GM19025 (cell line): ENCODE data around the gene STOM.

Experiments
- ATAC-seq: cut with Tn5 transposase; IDR thresholded peaks from one replicate; pipeline ENCODE4 v1.9.1; 2021; ENCODE audit warnings: mild to moderate bottlenecking, low read depth, moderate library complexity; ENCODE audit not compliant: unreplicated experiment

STOM gene

DNA sequence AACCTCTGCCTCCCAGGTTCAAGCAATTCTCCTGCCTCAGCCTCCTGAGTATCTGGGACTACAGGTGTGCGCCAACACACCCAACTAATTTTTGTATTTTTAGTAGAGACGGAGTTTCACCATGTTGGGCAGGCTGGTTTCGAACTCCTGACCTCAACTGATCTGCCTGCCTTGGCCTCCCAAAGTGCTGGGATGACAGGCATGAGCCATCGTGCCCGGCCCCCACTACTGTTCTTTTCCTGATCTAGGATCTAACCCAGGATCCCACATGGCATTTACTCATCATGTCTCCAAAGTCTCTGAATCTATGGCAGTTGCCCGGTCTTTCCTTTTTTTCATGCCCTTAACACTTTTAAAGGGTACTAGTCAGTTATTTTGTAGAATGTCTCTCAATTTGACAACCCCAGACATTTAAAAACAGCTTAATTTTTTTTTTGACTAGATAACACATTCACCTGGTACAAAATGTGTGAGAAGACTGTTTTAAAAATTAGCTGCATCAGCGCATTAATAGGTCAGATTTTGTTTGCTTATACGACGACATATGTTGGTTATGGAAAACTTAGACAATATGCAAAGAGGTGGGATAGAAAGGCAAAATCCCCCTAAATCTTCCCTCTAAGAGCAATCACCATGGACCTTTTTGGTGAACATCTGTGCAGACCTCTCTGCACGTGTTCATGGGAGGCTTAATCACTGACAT, 46.5 kb downstream of the STOM start:
- ATAC-seq, result no peak

DNA sequence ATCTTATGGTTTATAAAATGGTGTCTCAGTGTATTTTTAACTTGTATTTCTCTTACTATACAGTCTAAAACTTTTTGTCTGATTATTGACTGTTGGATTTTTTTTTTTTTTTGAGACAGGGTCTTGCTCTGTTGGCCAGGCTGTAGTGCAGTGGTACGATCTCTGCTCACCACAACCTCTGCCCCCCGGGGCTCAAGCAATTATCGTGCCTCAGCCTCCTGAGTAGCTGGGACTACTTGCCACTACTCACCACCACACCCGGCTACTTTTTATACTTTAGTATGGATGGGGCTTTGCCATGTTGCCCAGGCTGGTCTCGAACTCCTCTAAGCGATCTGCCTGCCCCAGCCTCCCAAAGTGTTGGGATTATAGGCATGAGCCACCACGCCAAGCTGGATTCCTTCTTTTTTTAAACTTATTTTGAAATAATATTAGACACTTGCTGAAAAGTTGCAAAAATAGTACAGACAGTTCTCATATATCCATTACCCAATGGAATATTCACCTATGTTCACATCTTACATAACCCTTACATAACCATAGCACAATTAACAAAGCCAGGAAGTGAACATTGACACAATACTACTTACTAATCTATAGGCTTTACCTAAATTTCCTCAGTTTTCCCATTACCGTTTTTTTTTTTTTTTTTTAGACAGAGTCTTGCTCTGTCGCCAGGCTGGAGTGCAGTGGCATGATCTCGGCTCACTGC, 47.2 kb downstream of the STOM start:
- ATAC-seq, result no peak

DNA sequence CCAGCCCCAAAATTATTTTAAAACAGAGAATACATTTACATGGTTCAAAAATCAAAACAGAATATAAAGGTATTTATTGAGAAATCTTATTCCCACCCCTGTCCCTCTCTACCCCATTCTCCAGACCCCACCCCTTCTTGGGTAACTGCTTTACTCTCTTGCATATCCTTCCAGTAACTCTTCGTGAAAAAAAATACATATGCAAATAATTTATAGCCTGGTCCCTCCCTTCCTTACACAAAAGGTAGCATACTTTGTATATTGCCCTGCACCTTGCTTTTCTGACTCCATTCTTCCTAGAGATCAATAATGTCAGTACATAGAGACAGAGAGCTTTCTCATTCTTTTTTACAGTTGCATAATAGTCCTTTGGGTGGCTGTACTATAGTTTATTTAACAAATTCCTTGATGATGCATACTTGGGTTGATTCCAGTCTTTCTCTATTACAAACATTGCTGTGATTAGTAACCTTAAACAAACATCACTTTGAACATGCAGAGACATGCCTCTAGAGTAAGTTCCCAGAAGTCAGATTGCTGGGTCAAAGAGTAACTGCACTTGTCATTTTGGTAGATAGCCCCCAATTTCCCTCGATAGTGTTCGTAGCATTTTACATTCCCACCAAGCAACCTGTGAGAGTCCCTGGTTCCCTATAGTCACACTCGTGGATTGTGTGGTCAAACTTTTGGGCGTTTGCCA, 47.9 kb downstream of the STOM start:
- ATAC-seq, result no peak

DNA sequence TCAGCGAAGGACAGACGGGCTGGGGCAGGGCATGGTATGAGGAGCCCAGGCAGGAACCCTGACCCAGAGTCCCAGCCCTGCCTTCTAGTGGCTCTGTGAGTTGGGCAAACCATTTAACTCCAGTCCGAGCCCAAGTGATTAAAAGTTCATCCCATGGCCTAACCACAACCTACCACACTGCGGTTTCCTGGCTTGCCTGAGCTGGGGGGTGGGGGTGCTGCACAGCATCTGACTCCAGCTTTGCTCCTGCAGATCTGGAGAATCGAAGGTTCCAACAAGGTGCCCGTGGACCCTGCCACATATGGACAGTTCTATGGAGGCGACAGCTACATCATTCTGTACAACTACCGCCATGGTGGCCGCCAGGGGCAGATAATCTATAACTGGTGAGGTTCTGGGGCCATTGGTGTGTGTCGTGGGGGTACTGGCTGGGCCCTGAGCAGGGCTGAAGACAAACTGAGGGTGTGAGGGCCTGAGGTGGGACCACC, 49.0 kb downstream of the STOM start:
- ATAC-seq, result no peak

DNA sequence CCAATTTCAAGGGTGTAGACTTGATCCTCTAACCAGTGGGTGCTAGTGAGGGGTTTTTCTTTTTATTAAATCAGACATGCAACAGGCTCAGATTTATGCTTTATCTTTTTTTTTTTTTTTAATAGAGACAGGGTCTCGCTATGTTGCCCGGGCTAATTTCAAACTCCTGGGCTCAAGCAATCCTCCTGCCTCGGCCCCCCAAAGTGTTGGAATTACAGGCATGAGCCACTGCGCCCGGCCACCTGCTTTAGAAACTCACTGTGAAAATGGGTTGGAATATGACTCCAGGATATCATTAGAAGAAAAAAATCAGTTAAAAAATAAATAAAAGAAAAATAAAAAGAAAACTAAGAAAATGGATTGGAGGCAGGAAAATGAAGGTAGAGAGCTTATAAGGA, 50.7 kb downstream of the STOM start:
- ATAC-seq, result no peak

DNA sequence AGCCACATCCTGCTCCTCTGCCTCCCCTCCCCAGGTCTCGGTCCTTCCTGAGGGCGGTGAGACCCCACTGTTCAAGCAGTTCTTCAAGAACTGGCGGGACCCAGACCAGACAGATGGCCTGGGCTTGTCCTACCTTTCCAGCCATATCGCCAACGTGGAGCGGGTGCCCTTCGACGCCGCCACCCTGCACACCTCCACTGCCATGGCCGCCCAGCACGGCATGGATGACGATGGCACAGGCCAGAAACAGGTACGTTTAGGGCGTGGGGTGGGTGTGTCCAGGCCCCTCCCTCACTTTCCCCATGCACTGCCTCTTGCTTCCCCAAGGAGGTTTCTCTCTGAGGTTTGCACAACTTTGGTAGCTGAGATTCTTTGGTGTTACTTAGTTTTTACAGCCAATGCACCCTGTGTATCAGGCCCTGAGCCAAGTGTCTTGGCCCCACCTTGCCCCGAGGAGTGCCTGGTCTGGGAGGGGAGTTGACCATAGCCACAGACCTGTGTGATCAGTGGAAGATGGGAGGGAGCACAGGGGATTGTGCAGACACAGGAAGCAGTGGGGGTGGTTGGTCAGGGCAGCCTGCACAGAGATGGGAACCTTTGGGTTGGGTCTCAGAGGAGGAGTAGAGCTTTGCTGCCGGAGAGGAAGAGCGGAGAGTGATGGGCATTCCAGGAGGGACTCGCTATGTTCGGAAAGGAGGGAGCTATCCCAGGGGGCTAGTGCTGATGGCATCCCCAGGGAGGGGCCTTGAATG, 51.2 kb downstream of the STOM start:
- ATAC-seq, result no peak

DNA sequence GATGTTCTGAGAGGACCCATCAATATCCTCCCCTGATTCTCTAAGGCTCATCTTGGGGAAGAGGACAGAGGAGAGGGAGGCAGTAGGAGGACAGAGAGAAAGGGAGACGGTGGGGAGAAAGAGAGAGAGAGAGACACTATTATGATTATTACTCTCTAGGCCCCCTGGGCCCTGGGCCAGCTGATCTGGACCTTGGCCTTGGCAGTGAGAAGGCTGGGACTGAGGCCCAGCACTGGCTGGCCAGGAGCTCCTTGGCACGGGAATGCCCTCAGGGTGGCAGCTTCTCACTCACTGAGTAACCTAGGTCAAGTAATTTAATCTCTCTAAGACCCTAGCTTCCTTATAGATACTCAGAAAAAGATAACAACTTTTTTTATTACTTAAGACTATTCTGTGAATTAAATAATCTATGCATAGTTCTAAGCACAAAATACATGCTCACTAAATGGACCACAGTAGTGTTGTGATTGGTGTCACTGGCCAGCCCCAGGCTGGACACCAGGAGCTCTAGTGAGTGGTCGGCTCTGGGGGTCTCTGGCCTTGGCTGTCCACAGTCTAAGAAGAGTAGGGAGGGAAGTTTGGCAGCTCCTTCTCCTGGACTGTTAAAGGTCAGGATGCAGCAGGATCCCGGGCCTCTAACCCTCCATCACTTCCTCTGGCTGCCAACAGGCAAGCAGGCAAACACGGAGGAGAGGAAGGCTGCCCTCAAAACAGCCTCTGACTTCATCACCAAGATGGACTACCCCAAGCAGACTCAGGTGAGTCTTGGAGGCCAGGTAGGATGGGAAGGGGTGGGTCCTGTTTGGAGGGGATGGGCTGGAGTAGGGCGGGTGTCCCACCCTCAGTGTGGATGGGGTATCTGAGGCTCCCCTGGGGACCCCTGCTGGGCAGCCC, 52.1 kb downstream of the STOM start:
- ATAC-seq, result no peak

DNA sequence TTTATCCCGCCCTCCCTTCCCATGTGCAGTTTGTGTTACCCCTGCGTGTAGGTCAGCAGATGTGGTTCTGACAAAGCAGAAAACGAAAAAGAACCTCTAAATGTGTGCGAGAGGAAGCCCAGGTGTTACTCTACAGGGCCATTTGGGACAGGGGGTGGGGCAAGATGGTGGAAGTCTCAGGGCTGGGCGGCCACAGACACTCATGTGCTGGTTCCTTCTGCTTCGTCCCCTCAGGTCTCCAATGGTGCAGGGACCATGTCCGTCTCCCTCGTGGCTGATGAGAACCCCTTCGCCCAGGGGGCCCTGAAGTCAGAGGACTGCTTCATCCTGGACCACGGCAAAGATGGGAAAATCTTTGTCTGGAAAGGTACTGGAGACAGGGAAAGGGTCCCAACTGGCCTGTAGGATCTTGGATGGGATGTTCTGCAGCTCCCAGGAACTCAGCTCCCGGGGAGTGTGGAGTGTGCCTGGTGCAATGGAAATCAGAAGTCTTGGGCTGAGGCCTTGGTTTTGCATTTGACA, 53.1 kb downstream of the STOM start:
- ATAC-seq, result no peak

DNA sequence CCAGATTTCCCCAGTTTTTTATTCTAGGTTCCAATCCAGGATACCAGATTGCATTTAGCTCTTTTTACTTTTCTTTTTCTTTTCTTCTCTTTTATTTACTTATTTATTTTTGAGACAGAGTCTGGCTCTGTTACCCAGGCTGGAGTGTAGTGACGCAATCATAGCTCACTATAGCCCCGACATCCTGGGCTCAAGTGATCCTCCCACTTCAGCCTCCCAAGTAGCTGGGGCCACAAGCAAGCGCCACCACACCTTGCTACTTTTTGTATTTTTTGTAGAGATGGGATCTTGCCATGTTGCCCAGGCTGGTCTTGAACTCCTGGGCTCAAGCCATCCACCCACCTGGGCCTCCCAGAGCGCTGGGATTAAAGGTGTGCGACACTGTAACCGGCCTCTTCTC, 53.7 kb downstream of the STOM start:
- ATAC-seq, result no peak

DNA sequence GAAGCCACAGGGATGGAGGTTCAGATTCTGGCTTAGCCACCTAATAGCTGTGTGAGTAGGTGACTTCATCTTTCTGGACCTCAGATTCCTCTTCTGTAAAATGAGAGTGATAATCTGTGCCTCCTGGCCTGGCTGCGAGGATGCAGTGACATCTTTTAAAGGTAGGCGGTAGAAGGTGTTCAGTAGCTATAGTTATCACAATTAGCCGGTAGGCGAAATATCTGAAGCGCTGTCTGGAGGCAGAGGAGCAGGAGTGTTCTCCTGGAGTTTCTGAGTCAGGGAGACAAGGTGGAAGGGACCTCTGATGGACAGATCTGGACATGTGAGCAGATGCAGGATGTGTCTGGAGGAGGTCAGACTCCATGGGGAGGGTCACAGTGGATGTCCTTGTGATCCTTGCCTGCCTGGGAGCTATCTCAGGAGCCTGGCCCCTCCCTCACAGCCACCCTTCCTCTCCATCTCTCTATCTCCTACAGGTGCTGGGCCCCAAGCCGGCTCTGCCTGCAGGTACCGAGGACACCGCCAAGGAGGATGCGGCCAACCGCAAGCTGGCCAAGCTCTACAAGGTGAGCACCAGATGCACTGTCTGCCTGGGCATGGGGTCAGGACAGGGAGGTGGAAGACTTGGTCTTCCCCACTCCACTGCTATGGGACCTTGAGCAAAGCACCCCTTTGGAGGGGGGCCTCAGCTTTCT, 56.4 kb downstream of the STOM start:
- no peak for ATAC-seq

DNA sequence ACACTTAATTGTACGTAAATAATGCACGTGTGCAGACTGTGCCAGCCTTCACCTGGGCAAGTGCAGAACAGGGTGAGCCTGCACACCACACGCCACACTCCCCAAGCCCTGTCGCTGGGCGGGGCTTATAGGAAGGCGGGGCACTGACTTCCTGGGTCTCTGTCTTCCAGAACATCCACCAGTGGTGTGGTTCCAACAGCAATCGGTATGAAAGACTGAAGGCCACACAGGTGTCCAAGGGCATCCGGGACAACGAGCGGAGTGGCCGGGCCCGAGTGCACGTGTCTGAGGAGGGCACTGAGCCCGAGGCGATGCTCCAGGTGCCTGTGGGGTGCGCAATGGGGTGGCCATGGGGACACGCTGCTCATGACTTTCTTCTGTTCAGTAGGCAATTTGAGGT, 57.9 kb downstream of the STOM start:
- ATAC-seq, result no peak

DNA sequence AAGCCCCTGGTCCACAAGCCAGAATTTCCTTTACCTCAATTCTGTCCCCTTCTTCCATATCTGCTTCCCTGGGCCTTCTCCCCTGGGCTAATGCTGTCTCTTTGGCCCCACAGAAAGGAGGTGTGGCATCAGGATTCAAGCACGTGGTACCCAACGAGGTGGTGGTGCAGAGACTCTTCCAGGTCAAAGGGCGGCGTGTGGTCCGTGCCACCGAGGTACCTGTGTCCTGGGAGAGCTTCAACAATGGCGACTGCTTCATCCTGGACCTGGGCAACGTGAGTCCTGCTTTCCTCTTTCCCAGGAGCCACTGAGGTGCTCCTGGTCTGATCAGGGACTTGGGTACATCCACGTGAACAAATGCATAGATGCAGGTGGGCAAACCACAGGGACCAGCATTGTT, 59.5 kb downstream of the STOM start:
- ATAC-seq, result no peak

DNA sequence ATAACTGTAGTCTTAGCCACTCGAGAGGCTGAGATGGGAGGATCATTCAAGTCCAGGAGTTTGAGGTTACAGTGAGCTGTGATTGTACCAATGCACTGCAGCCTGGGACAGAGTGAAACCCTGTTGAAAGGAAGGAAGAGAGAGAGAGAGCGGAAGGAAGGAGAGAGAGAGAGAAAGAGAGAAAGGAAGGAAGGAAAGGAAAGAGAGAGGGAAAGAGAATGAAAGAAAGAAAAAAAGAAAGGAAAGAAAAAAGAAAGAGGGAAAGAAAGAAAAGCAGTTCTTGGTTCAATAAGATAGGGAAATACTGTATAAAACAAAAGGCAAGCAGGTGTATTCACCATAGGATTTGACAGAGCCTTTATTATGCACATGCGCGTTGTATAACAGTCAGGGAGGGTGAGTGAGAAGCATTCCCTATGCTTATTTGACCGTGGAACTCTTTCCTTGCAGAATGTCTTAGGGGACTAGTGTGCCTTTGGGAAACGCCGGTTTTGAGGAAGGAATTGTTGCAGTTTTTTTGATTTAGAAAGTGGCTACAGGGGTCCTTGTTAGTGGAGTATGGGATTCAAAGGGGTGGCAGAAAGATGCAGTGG, 60.1 kb downstream of the STOM start:
- ATAC-seq, result no peak

DNA sequence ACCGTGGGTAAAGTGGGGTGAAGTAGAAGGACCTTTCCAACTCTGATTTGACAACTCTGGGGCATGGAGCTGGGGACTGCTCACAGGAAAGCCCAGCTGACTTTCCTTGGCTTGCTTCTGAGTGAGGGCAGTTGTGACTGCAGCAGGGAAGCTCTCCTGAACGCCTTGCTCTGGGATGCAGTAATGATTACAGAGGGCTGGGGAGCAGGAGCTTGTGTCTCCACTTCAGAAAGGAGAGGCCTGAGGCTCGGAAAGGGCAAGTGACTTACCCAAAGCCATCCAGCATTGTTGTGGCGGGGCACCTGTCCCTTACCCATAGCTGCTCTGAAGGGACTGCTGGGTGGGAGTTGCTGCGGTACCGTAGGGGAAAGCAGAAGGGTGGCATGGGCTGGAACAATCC, 60.9 kb downstream of the STOM start:
- ATAC-seq, result no peak

DNA sequence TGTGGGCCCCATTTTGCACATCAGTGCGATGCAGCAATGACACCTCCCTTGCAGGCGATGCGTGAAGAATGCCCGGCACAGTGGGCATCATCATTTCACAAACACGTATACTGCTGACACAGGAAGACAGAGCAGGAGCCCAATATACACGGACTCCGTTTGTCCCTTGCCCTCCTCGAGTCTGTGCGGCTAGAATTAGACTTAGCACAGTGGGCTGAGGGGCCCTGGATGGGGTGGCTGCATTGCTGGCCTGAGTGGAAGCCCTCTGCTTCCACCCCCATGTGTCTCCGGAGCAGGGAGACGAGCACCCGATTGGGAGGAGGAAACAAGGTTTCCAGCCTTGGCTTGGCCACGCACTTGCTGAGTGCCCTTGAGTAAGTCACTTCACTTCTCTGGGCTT, 61.3 kb downstream of the STOM start:
- no peak for ATAC-seq

DNA sequence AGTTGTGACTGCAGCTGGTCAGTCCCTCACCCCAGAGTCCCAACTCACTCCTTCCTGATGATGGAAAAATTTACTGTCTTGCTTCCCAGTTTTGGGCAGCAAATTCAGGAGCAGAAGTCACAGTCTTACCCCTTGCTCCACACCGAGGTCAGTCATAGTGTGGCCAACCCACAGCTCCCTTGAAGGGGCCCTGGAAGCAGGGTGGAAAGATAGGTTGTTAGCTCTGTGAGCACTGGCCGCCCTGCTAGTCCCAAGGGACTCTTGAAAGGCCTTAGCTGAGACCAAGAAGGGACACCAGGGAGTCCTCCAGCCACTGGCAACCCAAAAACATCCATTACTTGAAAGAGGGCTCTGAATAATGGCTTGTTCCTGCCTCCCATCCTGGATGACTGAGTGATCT, 62.1 kb downstream of the STOM start:
- no peak for ATAC-seq

DNA sequence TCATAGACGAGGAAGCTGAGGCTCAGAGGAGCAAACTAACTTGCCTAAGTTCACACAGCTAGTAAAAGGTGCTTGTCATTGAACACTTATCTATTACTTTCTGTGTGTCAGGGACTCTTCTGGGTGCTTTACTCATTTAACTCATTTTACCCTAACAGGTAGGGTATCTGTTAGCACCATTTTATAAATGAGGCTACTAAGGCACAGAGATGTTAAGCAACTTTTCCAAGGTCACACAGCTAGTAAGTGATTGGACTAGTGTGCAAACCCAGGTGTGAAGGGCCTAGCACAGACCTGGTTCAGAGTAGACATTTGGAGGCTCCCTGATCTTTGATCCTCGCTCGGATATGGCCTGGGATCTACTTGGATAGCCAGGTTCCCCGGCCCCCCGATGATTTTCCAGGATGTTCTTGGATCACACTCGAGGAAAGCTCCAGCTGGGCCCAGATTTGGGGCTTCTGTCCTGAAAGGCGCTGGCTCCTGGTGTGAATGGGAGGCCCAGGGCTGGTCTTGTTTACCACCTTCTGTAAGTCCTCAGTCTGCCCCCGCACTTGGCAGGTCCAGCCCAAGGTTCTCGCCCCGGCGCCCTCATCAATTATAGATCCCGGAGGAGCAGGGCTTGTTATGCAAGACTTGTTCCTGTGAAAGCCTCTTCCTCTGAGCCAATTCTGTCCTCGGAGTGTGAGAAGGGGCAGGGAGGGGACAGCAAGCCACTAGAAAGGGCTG, 64.6 kb downstream of the STOM start:
- no peak for ATAC-seq

DNA sequence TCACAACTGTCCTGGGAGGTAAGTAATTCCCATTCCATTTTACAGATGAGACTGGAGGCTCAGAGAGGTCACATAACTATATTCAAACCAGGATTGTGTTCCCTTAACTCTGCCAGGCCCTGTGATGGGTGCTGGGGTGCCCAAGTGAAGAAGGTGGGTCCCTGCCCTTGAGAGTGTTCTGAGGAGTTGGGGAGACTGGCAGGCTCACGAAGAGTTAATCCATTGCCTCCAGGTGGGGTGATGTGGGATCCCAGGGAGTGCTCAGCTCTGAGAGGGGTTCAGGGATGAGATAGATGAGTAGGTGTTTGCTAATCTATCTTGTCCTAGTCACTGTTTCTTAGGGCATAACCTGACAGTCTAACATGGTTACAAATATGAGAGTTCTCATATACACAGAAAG, 65.3 kb downstream of the STOM start:
- no peak for ATAC-seq
